GM12892 (cell line): Measurements from ENCODE around the gene DHRSX.

Experiments
- POLR2A ChIP-seq: IDR thresholded peaks from 2 replicates; pipeline ENCODE4 v1.6.1; 2011; ENCODE audit warnings: low read depth, low read length, control low read depth
- POLR2AphosphoS5 ChIP-seq: IDR thresholded peaks from 2 replicates; pipeline ENCODE4 v1.6.1; 2011; ENCODE audit warnings: low read depth, low read length, control low read depth

- TF ChIP-seq POLR2A (no peak), POLR2AphosphoS5 (no peak)
Measured at GRCh38 chrX:2513121-2513664, 12.4 kb upstream of the DHRSX start.
